ENCODE measurements around the gene KRAS.

The KRAS gene

DNA sequence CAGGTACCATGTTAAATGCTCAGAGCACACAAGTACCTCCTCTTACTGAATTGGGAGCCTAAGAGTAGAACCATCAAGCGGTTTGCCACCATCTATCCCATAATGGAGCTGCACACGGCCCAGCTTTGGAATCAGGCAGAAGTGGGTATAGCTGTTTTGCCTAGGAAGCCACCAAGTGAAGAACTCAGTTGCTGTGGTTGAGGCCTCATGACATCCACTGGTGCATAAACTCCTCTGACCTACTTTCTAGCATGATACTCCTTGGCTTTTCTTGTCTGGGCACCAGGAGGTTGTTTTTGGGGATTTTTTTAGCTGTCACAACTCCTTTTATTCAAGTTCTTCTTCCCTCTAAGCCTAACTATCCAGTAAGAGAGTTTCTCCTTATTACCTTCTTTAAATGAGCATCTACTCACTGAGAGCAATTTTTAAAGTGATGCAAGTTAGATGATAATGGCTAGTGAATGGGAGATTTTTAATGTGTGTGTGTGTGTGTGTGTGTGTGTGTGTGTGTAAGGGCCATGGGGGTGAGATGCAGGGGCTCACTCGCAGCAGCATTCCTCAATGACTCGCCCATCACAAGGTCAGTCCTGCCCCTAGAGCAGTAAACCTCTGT is 20.9 kb upstream of the KRAS start:
- DNase-seq (ENCODE audit: insufficient read length) (no peak), FAIRE-seq (no peak)
- TF ChIP-seq POLR2AphosphoS5 (IDR thresholded peaks at IDR 0.05; ENCODE audit: low read depth, low read length) = no peak
- no peak for TF ChIP-seq TAF1 (IDR thresholded peaks at IDR 0.05; ENCODE audit: borderline replicate concordance, low read depth, low read length)
- TF ChIP-seq POLR2A (IDR thresholded peaks at IDR 0.05; ENCODE audit: low read depth, low read length) = no peak

DNA sequence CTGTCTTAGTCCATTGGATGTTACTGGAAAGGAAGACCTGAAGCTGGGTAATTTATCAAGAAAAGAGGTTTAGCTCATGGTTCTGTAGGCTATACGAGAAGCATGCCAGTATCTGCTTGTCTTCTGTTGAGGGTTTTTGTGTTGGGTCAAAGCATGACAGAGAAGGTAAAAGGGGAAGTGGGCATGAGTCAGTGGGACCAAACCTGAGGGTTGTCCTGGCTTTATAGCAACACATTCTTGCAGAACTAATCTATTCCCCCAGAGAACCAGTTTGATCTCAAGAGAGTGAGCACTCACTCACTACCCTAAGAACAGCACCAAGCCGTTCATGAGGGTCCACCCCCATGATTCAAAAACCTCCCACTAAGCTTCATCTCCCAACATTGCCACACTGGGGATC is 19.0 kb upstream of the KRAS start:
- DNase-seq (ENCODE audit: insufficient read length) (no peak), FAIRE-seq (peak; percentile 40)
- TF ChIP-seq POLR2AphosphoS5 (IDR thresholded peaks at IDR 0.05; ENCODE audit: low read depth, low read length) (no peak), TAF1 (IDR thresholded peaks at IDR 0.05; ENCODE audit: borderline replicate concordance, low read depth, low read length) (no peak), POLR2A (IDR thresholded peaks at IDR 0.05; ENCODE audit: low read depth, low read length) (no peak)

GRCh38 chr12:25266497-25266896 is 15.8 kb upstream of the KRAS start:
- no peak for TF ChIP-seq POLR2A (IDR thresholded peaks at IDR 0.05; ENCODE audit: low read depth, low read length)
- FAIRE-seq = no peak
- no peak for DNase-seq (ENCODE audit: insufficient read length)

DNA sequence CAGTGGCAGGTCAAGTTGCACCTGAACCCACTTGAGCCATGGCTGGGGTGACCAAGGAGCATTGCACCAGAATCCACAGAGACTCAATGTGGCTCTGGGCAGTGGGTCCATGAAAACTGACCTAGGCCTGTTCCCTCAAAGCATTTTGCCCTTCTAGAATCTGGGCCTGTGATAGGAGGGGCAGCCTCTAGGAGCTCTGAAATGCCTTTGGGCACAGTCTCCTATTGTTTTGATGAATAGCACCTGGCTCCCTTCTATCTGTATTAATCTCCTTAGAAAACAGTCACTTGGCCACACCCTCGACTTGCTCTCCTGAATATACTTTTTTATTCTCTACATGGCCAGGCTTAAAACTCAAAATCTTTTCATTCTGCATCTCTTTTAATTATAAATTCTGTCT is 14.1 kb upstream of the KRAS start:
- DNase-seq (ENCODE audit: insufficient read length) (no peak), FAIRE-seq (no peak)
- TF ChIP-seq TAF1 (IDR thresholded peaks at IDR 0.05; ENCODE audit: borderline replicate concordance, low read depth, low read length) (no peak), POLR2A (IDR thresholded peaks at IDR 0.05; ENCODE audit: low read depth, low read length) (no peak), POLR2AphosphoS5 (IDR thresholded peaks at IDR 0.05; ENCODE audit: low read depth, low read length) (no peak)

- TF ChIP-seq POLR2A (IDR thresholded peaks at IDR 0.05; ENCODE audit: low read depth, low read length) (no peak), TAF1 (IDR thresholded peaks at IDR 0.05; ENCODE audit: borderline replicate concordance, low read depth, low read length) (no peak), POLR2AphosphoS5 (IDR thresholded peaks at IDR 0.05; ENCODE audit: low read depth, low read length) (no peak)
- no peak for DNase-seq (ENCODE audit: insufficient read length)
- FAIRE-seq = no peak
These were observed 13.4 kb upstream of the KRAS start for GRCh38 chr12:25264114-25264513.

DNA sequence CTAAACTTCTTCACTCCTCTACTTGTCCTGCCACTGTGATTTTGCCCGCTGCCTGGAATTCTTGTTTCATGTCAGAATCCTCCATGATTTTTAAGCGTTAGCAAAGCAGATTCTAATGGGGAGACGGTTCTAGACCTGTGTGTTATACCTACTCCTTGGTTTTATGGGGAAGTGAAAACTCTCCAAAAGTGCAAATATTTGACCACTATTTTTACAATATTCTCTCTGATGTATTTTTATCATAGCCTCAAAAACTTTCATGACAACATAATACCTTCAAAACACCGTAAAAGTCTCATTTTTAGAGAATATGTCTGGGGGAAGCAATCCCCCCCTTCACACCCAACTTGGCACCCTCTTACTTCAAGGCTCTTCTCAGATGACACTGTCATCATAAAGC is 12.9 kb upstream of the KRAS start:
- no peak for TF ChIP-seq POLR2A (IDR thresholded peaks at IDR 0.05; ENCODE audit: low read depth, low read length)
- TF ChIP-seq TAF1 (IDR thresholded peaks at IDR 0.05; ENCODE audit: borderline replicate concordance, low read depth, low read length) = no peak
- no peak for TF ChIP-seq POLR2AphosphoS5 (IDR thresholded peaks at IDR 0.05; ENCODE audit: low read depth, low read length)
- FAIRE-seq (no peak), DNase-seq (ENCODE audit: insufficient read length) (no peak)

DNA sequence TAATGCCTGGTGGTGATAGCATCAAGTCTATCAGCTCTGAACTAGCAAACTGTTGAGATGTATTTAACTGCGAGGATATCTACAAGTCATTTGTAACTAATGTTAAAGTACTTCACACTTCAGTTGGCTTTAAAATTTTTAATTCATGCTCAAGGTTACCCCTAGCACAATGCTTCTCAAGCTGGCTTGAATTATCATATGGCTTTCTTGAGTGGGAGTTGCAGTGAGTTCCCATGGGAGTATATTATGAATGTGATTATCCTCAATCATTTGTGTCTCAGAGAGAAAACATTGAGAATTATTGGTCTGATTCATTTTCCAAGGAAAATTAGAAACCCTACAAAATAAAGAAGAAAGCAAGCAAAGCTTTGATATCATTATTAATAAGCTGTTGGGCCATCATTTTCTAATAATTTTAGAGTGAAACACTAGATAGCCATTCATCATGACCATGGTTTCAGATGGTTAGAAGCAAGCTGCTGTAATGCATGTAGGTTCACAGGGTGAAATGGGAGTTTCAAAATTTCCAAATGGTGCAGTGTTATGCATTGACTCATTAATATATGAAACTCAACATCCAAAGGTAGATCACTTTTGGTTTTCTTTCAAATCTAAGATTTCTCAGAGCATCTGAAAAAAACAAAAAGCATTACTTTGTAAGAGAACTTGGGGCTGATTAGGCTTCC is 11.8 kb upstream of the KRAS start:
- DNase-seq (ENCODE audit: insufficient read length) = no peak
- FAIRE-seq = no peak
- no peak for TF ChIP-seq TAF1 (IDR thresholded peaks at IDR 0.05; ENCODE audit: borderline replicate concordance, low read depth, low read length)
- no peak for TF ChIP-seq POLR2A (IDR thresholded peaks at IDR 0.05; ENCODE audit: low read depth, low read length)
- TF ChIP-seq POLR2AphosphoS5 (IDR thresholded peaks at IDR 0.05; ENCODE audit: low read depth, low read length) = no peak

DNA sequence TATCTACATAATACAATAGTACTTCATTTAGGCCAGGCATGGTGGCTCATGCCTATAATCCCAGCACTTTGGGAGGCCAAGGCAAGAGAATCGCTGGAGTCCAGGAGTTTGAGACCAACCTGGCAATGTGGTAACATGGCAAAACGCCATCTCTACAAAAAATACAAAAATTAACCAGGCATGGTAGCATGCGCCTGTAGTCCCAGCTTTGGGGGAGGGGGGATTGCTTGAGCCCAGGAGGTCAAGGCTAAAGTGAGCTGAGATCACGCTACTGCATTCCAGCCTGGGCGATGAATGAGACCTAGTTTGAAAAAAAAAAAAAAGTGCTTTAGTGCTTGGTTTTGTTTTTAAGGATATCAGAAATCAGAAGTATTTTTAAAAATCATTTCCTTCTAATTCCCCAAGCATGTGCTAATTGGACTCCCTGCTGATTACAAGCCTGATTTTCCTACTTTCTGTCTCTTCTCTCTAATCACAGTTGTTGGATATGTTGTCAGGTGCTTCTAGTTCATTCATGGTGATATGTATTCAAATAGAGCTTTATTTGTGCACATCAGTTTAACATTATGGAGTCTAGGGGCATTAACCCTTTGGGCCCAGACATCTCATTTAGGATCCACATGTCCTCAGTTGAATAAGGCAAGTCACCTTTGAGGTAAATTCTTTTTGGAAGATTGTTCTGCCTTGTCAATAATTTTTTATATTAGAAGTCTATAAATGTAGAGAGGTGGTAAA is 7.0 kb upstream of the KRAS start:
- FAIRE-seq (no peak), DNase-seq (ENCODE audit: insufficient read length) (no peak)
- no peak for TF ChIP-seq POLR2A (IDR thresholded peaks at IDR 0.05; ENCODE audit: low read depth, low read length)
- no peak for TF ChIP-seq POLR2AphosphoS5 (IDR thresholded peaks at IDR 0.05; ENCODE audit: low read depth, low read length)
- TF ChIP-seq TAF1 (IDR thresholded peaks at IDR 0.05; ENCODE audit: borderline replicate concordance, low read depth, low read length) = no peak

- no peak for FAIRE-seq
- no peak for DNase-seq (ENCODE audit: insufficient read length)
- no peak for TF ChIP-seq POLR2AphosphoS5 (IDR thresholded peaks at IDR 0.05; ENCODE audit: low read depth, low read length)
- TF ChIP-seq POLR2A (IDR thresholded peaks at IDR 0.05; ENCODE audit: low read depth, low read length) = no peak
- no peak for TF ChIP-seq TAF1 (IDR thresholded peaks at IDR 0.05; ENCODE audit: borderline replicate concordance, low read depth, low read length)
These were observed 6.1 kb upstream of the KRAS start for GRCh38 chr12:25256826-25257225.

- no peak for TF ChIP-seq TAF1 (IDR thresholded peaks at IDR 0.05; ENCODE audit: borderline replicate concordance, low read depth, low read length)
- TF ChIP-seq POLR2AphosphoS5 (IDR thresholded peaks at IDR 0.05; ENCODE audit: low read depth, low read length) = no peak
- TF ChIP-seq POLR2A (IDR thresholded peaks at IDR 0.05; ENCODE audit: low read depth, low read length) = no peak
- DNase-seq (ENCODE audit: insufficient read length) (no peak), FAIRE-seq (no peak)
These were observed 5.3 kb upstream of the KRAS start for GRCh38 chr12:25256005-25256404.

DNA sequence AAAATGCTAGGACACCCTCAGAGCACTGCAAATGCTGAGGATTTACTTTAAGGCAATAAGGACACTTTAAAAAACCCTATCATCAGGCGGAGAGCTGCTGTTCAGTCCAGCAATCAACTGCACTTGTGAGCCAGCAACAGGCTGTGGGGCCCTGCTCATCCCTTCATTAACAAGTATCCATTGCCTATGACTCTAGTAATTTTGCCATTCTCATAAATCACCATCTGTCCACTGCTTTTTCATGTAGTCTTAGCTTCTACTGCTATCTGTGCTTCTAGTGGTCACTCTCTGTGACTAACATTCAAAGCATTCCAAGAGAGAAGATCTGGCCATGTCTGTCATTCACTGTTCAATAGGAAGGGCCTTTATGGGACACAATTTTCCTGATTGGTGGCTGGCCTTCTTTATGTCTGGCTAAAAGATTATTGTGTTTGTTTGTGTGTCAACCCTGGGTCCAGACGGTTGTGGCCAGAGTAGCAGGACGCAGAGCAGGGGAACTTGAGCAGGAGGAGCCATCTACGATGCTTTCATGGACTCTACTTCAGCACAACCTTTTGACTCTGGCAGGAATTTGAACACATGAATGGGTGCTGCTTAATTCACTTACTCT is 3.6 kb upstream of the KRAS start:
- TF ChIP-seq POLR2AphosphoS5 (IDR thresholded peaks at IDR 0.05; ENCODE audit: low read depth, low read length) (no peak), TAF1 (IDR thresholded peaks at IDR 0.05; ENCODE audit: borderline replicate concordance, low read depth, low read length) (no peak), POLR2A (IDR thresholded peaks at IDR 0.05; ENCODE audit: low read depth, low read length) (no peak)
- DNase-seq (ENCODE audit: insufficient read length) (no peak), FAIRE-seq (no peak)

Data from GM12892 (cell line).